Measurements from ENCODE around the gene AP3S2.

Gene AP3S2

GRCh38 chr15:89829616-89830440 is 64.0 kb downstream of the AP3S2 start:
- TF ChIP-seq CTCF (IDR thresholded peaks at IDR 0.05; ENCODE audit: insufficient read depth, low read depth, low read length, missing control alignments) = no peak
- no peak overlapping the region for H3K4me3 ChIP-seq (ENCODE audit: low read length)
- DNase-seq (ENCODE audit: low read depth) = no peak

DNA sequence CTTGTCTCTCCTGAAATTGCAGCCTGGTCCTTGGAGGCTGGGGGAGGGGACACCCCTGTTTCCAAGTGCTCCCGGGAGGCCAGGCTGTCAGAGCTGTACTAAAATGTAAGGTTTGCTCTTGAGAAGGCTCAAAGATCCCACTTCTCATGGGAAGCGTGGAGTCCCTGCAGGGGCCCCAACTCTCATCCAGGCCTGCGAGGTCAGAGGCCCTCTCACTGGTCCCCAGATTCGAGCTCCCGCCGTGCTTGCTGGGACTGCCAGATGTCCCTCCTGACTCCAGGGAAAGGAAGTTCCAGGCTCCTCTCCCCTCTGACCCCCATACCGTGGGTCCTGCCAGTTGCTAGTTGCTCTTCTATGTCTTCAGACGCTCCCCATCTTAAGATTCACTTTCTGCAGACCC is 64.6 kb downstream of the AP3S2 start:
- TF ChIP-seq CTCF (IDR thresholded peaks at IDR 0.05; ENCODE audit: insufficient read depth, low read depth, low read length, missing control alignments) = no peak
- no peak overlapping the region for H3K4me3 ChIP-seq (ENCODE audit: low read length)

GRCh38 chr15:89828281-89829145 is 65.3 kb downstream of the AP3S2 start:
- TF ChIP-seq CTCF (IDR thresholded peaks at IDR 0.05; ENCODE audit: insufficient read depth, low read depth, low read length, missing control alignments) = no peak
- no peak for DNase-seq (ENCODE audit: low read depth)
- no peak overlapping the region for H3K4me3 ChIP-seq (ENCODE audit: low read length)

More for the DNA sequence above, 64.6 kb downstream of the AP3S2 start:
- no peak for DNase-seq (ENCODE audit: low read depth)

DNA sequence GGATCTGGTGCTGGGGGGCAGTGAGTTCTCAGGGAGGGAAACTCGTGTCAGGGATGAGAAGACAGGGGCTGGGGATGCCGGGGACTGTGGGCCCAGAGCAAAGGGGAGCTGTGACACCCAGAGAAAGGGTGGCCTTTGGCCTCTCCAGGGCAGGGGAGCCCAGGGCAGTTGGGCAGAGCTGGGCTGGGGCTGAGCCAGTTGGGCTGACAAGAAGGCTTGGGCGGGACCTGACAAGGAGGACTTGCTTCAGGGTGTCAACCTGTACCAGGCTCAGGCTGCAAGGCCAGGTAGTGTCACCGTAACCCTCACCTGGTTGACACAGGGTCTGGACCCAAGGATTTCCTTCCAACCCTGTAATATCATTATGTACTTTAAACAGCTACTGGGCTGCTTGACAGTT is 66.0 kb downstream of the AP3S2 start:
- TF ChIP-seq CTCF (IDR thresholded peaks at IDR 0.05; ENCODE audit: insufficient read depth, low read depth, low read length, missing control alignments) = no peak
- DNase-seq (ENCODE audit: low read depth) = no peak
- H3K4me3 ChIP-seq (ENCODE audit: low read length) = no peak overlapping the region

- no peak overlapping the region for H3K4me3 ChIP-seq (ENCODE audit: low read length)
- TF ChIP-seq CTCF (IDR thresholded peaks at IDR 0.05; ENCODE audit: insufficient read depth, low read depth, low read length, missing control alignments) = no peak
- no peak for DNase-seq (ENCODE audit: low read depth)
Observed at GRCh38 chr15:89826671-89827655, 66.8 kb downstream of the AP3S2 start.

DNA sequence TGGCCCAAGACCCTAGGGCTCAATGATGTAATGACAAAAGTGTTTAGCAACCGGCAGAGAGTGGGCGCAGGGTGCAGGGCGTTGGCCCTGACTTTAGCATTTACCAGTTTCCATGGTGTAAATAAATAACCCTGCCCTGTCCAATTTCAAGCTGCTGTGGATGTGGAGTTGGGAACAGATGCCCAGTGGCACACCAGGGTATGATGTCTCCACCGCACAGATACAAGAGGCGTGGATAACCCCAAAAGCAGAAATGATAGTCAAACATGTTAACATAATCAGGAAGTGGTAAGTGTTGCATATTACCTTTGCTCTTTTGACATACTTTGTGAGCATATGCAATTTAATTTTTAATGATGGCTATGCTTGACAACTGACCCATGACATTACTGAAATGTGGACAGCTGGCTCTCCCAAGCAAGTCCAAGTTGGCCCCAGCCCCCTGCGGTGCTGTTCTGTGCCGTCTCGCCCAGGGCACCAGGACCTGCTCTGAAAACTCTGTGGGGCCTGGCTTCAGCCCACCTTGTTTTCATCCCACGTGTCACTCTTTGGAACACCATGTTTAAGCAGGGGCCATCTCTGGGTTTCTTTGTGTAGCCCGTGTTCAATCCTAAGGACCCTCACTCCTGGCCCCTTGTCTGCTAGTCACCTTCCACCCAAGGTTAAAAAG is 68.4 kb downstream of the AP3S2 start:
- H3K4me3 ChIP-seq (ENCODE audit: low read length) = no peak overlapping the region
- DNase-seq (ENCODE audit: low read depth) = no peak
- TF ChIP-seq CTCF (IDR thresholded peaks at IDR 0.05; ENCODE audit: insufficient read depth, low read depth, low read length, missing control alignments) = no peak

All from epithelial cell of esophagus (primary cell).